Left lobe of liver (tissue), 2 donors: ENCODE data around the gene METRN. TPM values are rescaled to one million over a fixed set of nuclear protein-coding genes. Genes with fewer than 3 reads are reported as not detected.

Source experiments
- ATAC-seq: fragments of 200-7000 bp; cut with Tn5 transposase; one replicate; pipeline ENCODE4 v1.9.1; 2020; ENCODE audit warnings: mild to moderate bottlenecking, moderate library complexity
- DNase-seq: peaks from one replicate; pipeline ENCODE4 v3.0.0-alpha.2; 2020; ENCODE audit warnings: low spot score
- total RNA-seq: library from RNA; stranded (reverse); gene quantifications from one replicate; pipeline ENCODE4 v1.2.1, GENCODE V29; 2021
- donor health status: DM: no; HTN: no; CAD: no; lungs with moderate emphysema.
- donor health status: DM: no; HTN: yes; CAD: no.

METRN gene
- total RNA-seq, 1 donor from 2014 or later, result 60.0 TPM

DNA sequence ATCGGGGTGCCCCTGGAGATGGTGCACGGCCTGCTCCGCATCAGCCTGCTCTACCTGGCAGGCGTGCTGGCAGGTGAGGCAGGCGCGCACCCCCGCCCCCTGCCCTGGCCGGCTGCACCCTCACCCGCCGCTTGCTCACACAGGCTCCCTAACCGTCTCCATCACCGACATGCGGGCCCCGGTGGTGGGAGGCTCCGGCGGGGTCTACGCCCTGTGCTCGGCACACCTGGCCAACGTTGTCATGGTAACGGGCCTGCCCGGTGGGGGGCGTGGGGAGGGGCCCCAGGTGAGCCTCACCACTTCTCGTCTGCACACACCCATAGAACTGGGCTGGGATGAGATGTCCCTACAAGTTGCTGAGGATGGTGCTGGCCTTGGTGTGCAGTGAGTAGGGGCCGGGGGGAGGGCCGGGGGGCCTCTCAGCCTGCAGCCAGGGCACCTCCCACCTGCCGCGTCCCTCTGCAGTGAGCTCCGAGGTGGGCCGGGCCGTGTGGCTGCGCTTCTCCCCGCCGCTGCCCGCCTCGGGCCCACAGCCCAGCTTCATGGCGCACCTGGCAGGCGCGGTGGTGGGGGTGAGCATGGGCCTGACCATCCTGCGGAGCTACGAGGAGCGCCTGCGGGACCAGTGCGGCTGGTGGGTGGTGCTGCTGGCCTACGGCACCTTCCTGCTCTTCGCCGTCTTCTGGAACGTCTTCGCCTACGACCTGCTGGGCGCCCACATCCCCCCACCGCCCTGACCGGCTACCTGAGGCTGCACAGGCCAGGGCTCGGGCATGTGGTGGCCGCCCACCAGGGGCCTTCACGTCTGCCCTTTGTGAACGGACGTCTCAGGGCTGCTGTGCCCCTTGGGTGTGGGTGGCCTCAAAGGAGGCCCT, 37.4 kb upstream of the METRN start:
- ATAC-seq (no peak), DNase-seq (no peak)

DNA sequence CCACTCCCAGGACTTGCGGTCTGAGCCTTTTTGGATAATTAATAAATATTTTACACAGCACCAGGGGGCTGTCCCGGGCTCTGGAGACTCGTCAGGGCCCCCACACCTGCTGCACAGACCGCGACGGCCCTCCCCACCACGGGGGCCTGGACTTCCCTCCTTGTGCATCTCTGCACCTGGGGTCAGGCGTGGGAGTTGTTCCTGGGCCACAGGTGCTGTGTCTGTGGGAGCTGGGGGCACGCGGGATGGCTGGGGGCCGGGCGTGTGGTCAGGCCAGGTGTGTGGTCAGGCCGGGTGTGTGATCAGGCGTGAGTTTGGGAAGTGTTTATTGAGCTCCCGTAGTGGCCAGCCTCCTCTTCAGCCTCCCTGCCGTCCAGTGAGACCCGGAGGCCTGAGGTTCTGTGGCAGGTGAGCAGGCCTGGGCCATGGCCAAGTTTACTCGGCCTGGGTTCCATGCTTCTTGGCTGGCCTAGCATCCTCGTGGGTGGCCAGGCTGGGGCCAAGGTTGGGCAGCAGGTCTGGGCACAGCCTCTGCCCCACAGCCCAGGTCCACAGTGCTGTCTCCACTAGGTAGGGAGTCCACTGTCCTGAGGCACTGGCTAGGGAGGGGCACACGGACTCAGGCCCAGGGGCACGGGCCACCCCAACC, 36.6 kb upstream of the METRN start:
- DNase-seq, result no peak
- peak; percentile 2 for ATAC-seq

DNA sequence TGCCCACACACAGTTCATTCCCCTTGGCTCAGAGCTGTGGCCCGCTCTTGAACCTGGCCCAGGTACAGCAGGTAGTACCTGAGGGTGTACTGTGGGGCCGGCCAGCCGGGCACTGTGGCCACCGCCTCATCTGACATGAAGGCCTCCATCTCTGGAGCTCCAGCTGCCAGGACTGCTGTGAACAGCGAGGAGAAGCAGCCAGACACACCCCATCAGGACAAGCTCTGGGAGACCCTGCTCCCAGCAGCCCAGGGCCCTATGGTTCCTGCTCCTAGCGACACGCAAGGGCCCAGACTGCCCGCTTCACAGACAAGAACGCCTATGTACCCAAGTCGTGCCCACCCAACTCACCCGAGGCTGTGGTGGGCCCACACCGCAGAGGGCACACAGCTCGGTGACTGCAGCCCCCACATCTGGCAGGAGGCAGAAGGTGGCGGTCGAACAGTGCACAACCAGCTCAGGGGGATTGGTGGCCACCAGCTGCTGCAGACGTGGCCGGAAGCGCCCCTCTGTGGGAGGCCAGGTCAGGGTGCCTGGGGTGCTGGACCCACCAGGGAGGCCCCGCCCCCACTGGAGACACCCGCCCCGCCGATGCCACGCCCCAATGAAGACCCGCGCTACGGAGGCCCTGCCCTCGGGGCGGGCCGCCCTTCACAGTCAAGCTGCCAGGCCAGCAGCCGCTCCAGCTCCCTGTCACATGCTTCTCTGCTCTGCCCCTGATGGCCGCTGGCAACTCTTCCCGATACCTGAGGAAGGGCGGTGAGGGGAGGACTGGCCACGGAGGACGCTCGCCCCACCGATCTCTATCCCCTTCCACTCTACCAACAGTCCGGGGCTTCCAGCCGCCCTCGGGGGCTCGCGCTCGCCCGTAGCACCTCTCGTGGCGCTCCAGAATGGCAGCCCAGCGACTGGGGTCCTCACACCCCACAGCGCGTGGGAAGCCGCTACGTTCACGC, 35.8 kb upstream of the METRN start:
- peak; percentile 39 for ATAC-seq
- DNase-seq, result peak; percentile 84

DNA sequence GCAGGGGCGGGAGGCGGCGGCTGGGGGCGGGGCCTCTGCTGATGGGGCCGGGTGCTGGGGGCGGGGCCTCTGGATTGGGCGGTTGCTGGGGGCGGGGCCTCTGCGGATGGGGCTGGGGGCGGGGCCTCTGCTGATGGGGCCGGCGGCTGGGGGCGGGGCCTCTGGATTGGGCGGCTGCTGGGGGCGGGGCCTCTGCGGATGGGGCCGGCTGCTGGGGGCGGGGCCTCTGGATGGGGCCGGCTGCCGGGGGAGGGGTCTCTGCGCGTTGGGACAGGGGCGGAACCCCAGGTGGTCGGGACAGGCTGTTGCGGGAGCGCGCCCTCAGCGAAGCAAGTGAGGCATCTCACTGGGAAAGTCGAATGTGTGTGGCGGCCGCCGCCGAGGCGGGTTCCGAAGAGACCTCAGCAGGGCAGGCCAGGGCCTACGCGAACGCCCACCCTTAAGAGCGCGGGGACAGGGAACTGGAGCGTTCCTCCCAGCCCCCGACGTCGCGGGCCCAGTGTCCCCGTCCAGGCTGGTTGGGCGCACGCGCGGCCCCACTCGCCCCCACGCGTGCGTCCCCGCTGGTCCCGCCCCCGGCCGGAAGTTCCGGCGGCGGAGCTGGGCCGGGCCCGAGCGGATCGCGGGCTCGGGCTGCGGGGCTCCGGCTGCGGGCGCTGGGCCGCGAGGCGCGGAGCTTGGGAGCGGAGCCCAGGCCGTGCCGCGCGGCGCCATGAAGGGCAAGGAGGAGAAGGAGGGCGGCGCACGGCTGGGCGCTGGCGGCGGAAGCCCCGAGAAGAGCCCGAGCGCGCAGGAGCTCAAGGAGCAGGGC, 34.9 kb upstream of the METRN start, which contains the start of gene STUB1:
Gene STUB1 (plus strand): TSS at position 597 of the 811 bp plus-strand sequence. CDS start 116 bp downstream, at position 713.
- peak; percentile 73 for ATAC-seq
- peak; percentile 92 for DNase-seq

DNA sequence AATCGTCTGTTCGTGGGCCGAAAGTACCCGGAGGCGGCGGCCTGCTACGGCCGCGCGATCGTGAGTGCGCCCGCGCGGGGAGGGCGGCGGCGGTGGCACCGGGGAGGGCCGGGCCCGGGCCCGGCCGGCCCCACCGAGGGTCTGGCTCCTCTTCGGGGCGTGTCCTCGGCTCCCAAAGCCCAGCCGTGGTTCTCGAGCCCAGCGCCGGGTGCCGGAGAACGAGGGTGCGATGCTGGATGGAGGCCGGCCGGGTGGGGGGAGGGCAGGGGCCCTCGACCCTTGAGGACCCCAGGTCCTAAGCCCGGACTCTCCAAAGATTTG, 34.3 kb upstream of the METRN start:
- ATAC-seq, result no peak
- DNase-seq, result no peak

DNA sequence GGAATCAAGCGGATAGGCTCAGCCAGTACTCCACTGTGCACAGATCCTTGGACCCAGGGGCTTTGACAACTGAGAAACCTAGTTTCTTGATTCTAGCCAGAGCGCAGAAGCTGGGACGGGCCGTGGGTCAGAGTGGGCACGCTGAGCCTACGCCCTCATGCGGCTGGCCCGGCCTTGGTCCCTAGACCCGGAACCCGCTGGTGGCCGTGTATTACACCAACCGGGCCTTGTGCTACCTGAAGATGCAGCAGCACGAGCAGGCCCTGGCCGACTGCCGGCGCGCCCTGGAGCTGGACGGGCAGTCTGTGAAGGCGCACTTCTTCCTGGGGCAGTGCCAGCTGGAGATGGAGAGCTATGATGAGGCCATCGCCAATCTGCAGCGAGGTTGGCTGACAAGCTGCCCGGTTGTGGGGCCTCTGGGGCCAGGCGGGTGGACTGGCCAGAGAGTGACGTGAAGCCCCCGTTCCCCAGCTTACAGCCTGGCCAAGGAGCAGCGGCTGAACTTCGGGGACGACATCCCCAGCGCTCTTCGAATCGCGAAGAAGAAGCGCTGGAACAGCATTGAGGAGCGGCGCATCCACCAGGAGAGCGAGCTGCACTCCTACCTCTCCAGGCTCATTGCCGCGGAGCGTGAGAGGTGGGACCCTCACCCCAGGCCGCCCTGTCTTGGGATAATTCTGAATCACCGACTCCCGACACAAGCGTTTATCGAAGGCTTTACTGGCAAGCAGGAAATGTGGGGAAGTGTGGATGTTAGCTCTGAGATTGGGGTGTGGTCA, 33.8 kb upstream of the METRN start:
- ATAC-seq (no peak), DNase-seq (peak; percentile 73)

DNA sequence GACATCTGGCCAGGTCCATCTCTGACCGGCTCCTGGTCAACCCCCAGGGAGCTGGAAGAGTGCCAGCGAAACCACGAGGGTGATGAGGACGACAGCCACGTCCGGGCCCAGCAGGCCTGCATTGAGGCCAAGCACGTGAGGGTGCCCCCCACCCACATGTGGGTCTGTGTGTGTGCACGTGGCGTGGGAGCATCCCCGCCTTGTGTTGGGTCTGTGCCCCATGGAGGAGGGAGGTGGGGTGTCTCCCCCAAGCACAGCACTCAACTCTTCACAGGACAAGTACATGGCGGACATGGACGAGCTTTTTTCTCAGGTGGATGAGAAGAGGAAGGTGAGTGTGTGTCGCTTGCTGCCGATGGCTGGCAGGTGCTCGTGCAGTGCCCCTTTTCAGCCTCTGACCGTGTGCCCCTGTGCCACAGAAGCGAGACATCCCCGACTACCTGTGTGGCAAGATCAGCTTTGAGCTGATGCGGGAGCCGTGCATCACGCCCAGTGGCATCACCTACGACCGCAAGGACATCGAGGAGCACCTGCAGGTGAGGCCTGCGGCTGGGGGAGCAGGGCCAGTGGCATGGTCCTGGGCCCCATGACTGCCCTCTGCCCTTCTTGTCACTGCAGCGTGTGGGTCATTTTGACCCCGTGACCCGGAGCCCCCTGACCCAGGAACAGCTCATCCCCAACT, 33.0 kb upstream of the METRN start:
- no peak for DNase-seq
- no peak for ATAC-seq

DNA sequence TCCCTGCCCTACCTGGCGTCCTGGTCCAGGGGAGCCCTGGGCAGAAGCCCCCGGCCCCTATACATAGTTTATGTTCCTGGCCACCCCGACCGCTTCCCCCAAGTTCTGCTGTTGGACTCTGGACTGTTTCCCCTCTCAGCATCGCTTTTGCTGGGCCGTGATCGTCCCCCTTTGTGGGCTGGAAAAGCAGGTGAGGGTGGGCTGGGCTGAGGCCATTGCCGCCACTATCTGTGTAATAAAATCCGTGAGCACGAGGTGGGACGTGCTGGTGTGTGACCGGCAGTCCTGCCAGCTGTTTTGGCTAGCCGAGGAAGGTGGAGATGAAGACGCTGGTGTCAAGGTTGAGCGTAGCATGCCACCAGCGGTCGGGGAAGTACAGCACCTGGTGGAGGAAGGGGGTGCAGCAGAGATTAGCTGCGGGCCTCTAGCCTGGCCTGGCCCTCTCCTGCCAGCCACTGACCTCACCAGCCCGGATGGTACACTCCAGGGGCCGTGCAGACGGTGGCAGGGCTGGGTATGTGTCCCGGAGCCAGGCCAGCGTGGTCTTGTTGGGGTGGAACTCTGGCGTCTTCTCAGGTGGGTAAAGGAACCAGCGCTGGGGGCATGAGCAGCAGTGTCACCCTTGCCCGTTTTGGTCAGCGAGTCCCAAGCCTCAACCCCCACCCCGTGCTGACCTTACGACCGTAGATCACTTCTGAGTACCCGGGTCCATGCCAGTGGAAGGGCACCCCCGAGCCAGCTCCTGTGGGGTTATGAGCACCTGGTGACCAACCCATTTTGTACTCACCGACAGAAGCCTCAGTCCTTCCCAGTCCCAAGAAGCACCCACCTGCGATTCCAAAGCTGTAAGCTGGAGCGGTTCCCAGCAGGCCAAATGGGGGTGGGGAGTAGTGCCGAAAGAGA, 32.2 kb upstream of the METRN start:
- DNase-seq, result no peak
- no peak for ATAC-seq

DNA sequence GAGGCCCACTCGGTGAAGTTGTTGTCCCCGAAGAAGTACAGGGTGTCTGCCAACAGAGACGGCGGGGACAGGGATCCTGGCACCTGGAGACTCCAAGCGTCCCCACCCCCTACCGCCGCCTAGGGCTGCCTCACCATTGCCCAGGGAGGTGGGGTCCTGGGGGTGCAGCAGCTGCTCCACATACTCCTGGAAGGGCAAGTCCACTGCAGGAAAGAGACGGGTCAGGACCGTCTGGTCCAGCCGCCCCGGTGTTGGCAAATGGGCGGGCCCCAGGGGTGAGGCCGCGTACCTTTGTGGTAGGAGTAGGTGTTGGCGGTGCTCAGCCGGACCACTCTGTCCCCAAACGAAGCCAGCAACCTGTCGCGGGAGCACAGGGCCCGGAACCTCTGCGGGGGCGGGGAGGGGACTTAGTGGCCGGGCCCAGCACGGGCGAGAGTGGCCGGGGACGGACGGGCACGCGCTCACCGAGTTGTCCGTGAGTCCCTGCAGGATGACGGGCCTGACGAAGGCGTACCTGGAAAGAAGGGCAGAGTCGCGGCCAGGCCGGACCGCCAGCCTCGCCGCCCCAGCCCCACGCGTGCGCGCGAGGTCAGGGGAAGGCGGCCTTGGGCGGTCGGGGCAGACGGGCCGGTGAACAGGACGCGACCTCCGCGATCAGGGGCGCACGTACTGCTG, 31.4 kb upstream of the METRN start:
- DNase-seq (no peak), ATAC-seq (no peak)

DNA sequence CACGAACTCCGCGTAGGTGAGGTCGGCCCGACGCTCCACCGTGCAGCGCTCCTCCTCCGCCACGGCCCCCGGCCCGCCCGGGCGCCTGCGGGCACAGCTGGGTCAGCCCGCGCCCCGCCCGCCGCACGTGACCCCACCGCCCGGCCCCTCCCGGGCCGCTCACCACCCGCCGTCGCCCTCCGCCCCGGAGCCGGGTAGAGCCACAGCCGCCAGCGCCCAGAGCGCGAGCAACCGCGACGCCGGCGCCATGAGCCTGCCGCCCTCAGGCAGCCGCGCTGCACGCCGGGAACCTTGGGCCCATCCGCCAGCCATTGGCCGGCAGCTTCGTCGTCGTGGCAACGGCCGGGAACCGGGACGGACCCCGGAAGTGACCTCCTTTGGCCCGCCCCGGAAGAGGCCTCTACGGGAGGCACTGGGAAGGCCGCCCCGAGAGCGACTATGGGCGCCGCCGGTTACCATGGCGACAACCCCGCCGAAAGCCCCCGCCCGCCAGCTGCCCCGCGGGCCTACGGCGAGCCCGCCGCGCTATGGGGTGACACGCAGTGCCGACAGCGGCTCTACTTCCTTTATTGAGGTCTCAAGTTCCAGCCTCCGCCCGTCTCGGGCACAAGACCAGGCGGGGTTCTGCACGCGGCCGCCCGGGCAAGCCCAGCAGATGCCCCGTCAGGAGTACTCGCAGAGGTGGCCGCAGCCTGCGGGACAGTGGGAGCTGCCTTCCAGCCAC, 30.7 kb upstream of the METRN start, which contains the start of gene JMJD8:
Gene JMJD8 (minus strand): TSS at position 264 of the 724 bp plus-strand sequence. CDS start 15 bp downstream, at position 249.
- peak; percentile 98 for DNase-seq
- peak; percentile 63 for ATAC-seq

DNA sequence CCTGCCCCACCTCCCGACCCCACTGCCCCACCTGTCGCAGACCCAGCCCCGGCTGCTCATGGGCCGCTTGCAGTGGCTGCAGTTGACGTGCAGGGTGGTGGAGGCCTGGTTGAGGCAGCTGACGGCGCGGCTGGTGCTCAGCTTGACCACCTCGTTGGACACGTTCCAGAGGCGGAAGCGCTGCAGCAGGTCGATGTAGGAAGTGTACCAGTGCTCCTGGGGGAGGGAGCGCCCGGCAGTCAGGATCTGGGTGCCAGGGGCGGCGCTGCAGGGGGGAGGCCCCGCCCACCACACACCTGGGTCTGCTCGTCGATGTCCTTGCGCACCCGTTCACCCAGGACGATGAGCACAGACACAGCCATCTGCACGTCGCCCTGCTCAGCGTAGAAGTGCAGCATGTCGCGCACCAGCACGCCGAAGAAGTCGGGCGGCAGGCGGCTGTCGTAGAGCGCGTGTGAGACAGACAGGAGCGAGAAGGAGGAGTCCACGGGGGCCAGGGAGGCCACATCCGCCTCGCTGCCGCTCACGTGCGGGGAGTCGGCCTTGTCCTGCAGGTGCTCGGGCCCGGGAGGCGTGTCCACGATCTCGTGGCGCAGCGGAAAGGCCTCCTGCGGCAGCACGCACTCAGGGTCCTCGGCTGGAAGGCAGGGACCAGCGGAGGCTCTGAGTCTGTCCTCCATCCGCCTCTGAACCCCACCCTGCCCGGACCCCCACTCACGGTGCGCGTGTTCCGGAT, 29.8 kb upstream of the METRN start:
- DNase-seq, result peak; percentile 65
- ATAC-seq, result no peak

DNA sequence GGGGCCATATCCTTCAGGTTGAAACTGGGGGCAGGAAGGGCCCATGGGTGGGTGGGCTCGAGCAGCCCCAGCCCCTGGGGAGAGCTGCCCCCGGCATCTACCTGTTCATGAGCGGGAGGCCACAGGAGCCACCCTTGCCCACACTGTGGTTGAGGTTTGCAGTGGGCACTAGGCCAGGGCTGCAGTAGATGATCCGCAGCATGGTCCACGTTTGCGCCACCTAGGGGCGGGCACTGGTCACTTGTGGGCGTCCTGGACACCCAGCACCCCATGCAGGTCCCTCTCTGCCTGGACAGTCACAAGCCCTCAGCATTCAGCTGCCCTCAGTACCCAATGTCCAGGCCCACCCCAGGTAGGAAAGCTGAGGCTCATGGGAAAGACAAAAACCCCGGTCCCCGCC, 29.0 kb upstream of the METRN start:
- ATAC-seq (peak; percentile 8), DNase-seq (peak; percentile 65)

DNA sequence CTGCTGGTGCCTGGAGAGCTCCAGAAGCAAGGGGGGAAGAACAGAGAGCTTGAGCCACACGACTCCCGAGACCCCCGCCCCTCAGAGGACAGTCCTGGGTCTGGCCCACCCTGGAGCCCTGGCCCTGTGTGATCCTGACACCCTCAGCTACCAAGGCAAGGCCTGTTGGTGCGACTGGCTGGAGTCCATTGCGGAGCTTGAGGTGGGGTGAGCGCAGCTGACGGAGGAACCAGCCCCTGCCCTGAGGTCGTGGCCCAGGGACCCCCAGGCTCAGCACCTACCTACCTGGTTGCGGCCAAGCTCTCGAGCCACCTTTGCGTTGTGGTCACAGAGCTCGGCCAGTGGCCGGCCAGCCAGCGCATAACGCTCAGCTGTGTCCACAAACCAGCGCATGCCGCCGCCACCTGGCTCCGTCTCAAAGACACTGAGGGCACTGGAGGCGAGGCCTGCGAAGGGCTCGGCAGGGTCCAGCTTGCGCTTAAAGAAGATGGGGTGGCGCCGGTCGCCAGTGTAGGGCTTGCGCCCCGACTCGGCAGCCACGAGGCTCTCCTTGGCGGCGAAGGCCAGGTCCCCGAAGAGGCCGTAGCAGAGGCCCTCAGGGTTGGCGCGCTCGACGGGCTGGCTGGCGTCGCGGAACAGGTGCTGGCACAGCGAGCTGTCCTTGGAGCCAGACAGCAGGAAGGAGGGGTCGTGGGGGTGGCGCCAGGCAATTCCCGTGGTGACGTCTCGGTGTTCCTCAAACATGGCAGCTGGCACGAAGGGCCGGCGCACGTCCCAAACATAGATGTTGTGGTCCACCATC, 28.3 kb upstream of the METRN start:
- ATAC-seq (no peak), DNase-seq (no peak)

DNA sequence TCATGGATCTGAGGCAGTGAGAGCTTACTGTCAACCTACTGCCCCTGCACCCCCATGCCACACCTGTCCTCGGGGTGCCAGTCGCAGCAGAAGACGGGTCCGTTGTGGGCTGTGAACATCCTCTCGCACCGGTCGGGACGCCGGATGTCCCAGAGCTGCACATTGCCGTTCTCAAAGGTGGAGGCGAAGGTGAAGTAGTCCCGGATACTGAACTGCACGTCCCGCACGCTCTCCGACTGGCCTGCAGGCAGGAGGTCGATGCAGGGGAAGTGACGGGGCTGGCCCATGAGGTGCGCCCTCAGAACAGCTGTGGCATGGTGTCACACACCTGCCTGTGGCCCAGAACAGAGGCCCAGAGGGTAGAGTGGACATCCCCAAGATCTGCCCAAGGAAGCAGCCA, 27.4 kb upstream of the METRN start:
- no peak for ATAC-seq
- no peak for DNase-seq
